ENCODE results near the gene TMEM147. TPM values are rescaled to one million over a fixed set of nuclear protein-coding genes. Genes with fewer than 3 reads are reported as not detected.

Gene TMEM147
- total and polyA plus RNA-seq, 3 donors from 2014 or later, result 125 to 146 (median 125) TPM

DNA sequence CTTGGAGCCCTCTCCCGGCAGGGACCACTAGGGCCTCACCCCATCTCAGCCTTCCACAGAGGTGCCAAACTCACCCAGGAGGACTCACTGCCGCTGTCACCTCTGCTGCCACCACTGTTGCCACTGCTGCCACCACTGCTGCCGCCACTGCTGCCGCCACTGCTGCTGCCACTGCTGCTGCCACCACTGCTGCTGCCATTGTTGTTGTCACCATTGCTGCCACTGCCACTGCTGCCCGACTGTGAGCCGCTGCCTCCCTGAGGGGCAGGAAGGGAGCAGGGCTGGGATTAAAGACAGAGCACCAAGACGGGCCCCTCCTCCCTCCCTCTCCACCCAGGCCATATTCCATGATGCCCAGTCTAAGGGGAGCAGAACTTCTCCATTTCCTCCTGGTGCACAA is 34.1 kb upstream of the TMEM147 start:
- intact Hi-C loops (cut with DNase I; ENCODE audit: low total_unique reads), result no loop called here
- Histone ChIP-seq H3K27me3 (no peaks in the 10 kb centered on the region), H3K4me3 (no peak overlapping the region), H3K4me1 (peaks cover 4% of the 10 kb centered on the region), H3K9me3 (no peaks in the 10 kb centered on the region), H3K36me3 (ENCODE audit: low read depth, missing control alignments) (no peaks in the 10 kb centered on the region), H3K27ac (no peak overlapping the region)
- no peak for DNase-seq
- no peak for TF ChIP-seq POLR2A (IDR thresholded peaks at IDR 0.05)
- no peak for TF ChIP-seq CTCF (IDR thresholded peaks at IDR 0.05)
- WGBS, 2 donors, result 0 to 77% methylated on average over 1 to 7 of the region's 7 CpGs

- no peak for DNase-seq
- Histone ChIP-seq H3K36me3 (ENCODE audit: low read depth, missing control alignments) (no peaks in the 10 kb centered on the region), H3K27ac (no peak overlapping the region), H3K4me1 (peaks cover 4% of the 10 kb centered on the region), H3K9me3 (no peaks in the 10 kb centered on the region), H3K4me3 (no peak overlapping the region), H3K27me3 (no peaks in the 10 kb centered on the region)
- intact Hi-C loops (cut with DNase I; ENCODE audit: low total_unique reads), result no loop called here
- TF ChIP-seq CTCF (IDR thresholded peaks at IDR 0.05), result no peak
- no peak for TF ChIP-seq POLR2A (IDR thresholded peaks at IDR 0.05)
- WGBS, 2 donors, result 77 to 81% methylated on average over 12 to 15 of the region's 15 CpGs
Observed at GRCh38 chr19:35512831-35513627, 32.4 kb upstream of the TMEM147 start.

DNA sequence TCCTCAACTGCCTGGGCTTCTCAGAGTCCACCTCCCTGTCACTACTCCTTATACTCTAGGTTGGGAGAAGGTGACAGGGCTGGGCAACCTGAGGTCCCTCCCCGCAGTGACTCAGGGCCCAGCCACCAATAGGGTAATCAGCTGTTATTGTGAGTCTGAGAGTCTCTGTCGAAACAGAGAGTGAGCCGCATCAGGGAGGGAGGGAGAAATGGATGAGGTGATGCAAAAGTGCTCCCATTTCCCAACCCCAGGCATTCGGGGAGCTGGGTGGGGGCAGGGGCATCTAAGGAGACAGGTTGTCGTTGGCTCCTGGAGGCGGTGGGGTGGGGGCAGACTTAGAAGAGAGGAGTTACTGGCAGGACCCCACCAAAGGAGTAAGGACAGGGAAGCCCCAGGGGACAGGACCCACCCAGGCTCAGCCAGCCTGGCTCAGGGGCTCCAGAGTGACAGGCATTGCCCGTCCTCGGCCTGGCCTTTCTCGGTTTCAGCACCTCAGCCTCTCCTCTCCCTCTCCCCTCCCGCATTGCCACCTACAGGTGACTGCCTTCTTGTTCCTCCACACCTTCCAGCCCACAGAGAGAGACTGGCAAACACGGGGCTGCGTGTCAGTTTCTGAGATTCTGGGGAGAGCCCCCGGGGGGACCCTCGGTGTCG is 31.7 kb upstream of the TMEM147 start, which contains the start of gene DMKN:
Gene DMKN, minus strand, starts transcription at position 22 of the 654 bp plus-strand sequence. CDS start 174 bp downstream, outside the sequence.
- WGBS, 2 donors, result 49 to 54% methylated on average over 15 of the region's 15 CpGs
- H3K9me3 ChIP-seq, result no peaks in the 10 kb centered on the region
- H3K36me3 ChIP-seq (ENCODE audit: low read depth, missing control alignments), result no peaks in the 10 kb centered on the region
- no peak for DNase-seq
- no peak within 1 kb of the TSS for H3K27ac ChIP-seq
- H3K4me3 ChIP-seq, result no peak within 1 kb of the TSS
- intact Hi-C loops (cut with DNase I; ENCODE audit: low total_unique reads), result no loop called here
- TF ChIP-seq POLR2A (IDR thresholded peaks at IDR 0.05) (no peak), CTCF (IDR thresholded peaks at IDR 0.05) (no peak)
- H3K27me3 ChIP-seq, result no peaks in the 10 kb centered on the region
- H3K4me1 ChIP-seq, result peaks cover 4% of the 10 kb centered on the region

- Histone ChIP-seq H3K36me3 (ENCODE audit: low read depth, missing control alignments) (no peaks in the 10 kb centered on the region), H3K4me1 (peaks cover 4% of the 10 kb centered on the region), H3K27ac (no peak overlapping the region), H3K27me3 (no peaks in the 10 kb centered on the region), H3K9me3 (no peaks in the 10 kb centered on the region), H3K4me3 (no peak overlapping the region)
- DNase-seq, result no peak
- no peak for TF ChIP-seq POLR2A (IDR thresholded peaks at IDR 0.05)
- no peak for TF ChIP-seq CTCF (IDR thresholded peaks at IDR 0.05)
- 48 to 51% methylated on average over 13 to 20 of the region's 20 CpGs for WGBS, 2 donors
- intact Hi-C loops (cut with DNase I; ENCODE audit: low total_unique reads), result no loop called here
Observed at GRCh38 chr19:35514282-35514809, 31.1 kb upstream of the TMEM147 start.

Data from testis (tissue), 3 donors.